ENCODE measurements around the gene DCLK1. TPM values are rescaled to one million over a fixed set of nuclear protein-coding genes. Genes with fewer than 3 reads are reported as not detected.

The DCLK1 gene
- total RNA-seq, 1 experiment from 2014 or later, result 0.10 TPM

DNA sequence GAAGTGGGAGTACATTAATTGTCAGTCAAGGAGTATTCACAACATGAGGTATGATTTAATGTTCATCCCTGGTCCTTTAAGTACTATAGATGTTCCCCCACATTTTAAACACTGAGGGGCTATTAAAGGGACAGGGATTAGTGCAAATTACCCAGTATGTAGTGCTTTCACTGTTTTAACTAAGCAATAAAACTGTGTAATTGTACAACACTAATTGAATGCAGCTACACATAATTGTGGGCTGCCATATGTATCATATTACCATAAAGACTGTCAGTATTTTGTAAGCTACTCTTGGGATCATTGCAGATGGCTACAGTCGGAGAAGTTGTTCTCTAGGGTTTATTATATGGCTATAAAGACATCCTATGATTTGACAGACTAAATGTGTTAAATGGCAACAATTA is 316.6 kb downstream of the DCLK1 start:
- POLR2A ChIA-PET, result no interaction called here
- RAD21 ChIA-PET (ENCODE audit: low non-redundant PET in 1 of 2, low total read pairs in 2 of 2, uncharacterized antibody in 2 of 2, unreplicated experiment in 2 of 2), result no interaction called here
- Histone ChIP-seq H3K27me3 (ENCODE audit: insufficient read depth, low read length) (peaks cover 32% of the 10 kb centered on the region), H3K9me2 (ENCODE audit: insufficient read depth) (no peaks in the 10 kb centered on the region), H3K4me2 (ENCODE audit: low read length) (no peak overlapping the region), H3K27ac (ENCODE audit: low read depth, low read length) (no peak overlapping the region), H3K4me1 (ENCODE audit: control insufficient read depth in 1 of 2, insufficient read depth in 2 of 2, low read length in 2 of 2) (no peaks in the 10 kb centered on the region), H2AFZ (ENCODE audit: low read depth, low read length, poor library complexity, severe bottlenecking) (no peak overlapping the region), H3K9me3 (ENCODE audit: control insufficient read depth in 1 of 2, insufficient read depth in 1 of 2, low read depth in 1 of 2, low read length in 2 of 2) (no peaks in the 10 kb centered on the region), H3K79me2 (ENCODE audit: insufficient read depth, low read length) (no peaks in the 10 kb centered on the region), H3K4me3 (replicated peaks in 1 of 2; ENCODE audit: low read depth in 1 of 2, low read length in 2 of 2) (no peak overlapping the region), H3K9ac (ENCODE audit: low read length) (no peak overlapping the region), H3K36me3 (ENCODE audit: control insufficient read depth in 1 of 2, insufficient read depth in 2 of 2, low read length in 2 of 2) (no peaks in the 10 kb centered on the region), H4K20me1 (ENCODE audit: insufficient read depth) (no peaks in the 10 kb centered on the region)
- TF ChIP-seq TCF7L2 (IDR thresholded peaks at IDR 0.05; ENCODE audit: borderline replicate concordance, extremely low read depth, insufficient read depth, insufficient read length) (no peak), CBX3 (IDR thresholded peaks at IDR 0.05; ENCODE audit: low read depth) (no peak), ZNF274 (IDR thresholded peaks at IDR 0.05; ENCODE audit: low read depth, low read length) (no peak), POLR2AphosphoS5 (IDR thresholded peaks at IDR 0.05; ENCODE audit: low read depth, low read length) (no peak), CEBPB (IDR thresholded peaks at IDR 0.05; ENCODE audit: low read depth) (no peak), EZH2 (IDR thresholded peaks at IDR 0.05) (no peak), ELF1 (IDR thresholded peaks at IDR 0.05; ENCODE audit: borderline replicate concordance, low read depth) (no peak), POLR2A (IDR thresholded peaks at IDR 0.05; ENCODE audit: borderline replicate concordance, extremely low read depth, insufficient read depth, insufficient read length) (no peak), EGR1 (IDR thresholded peaks at IDR 0.05; ENCODE audit: low read depth) (no peak), EZH2phosphoT487 (IDR thresholded peaks at IDR 0.05; ENCODE audit: borderline replicate concordance) (no peak), SIN3A (IDR thresholded peaks at IDR 0.05; ENCODE audit: low read depth) (no peak), SP1 (IDR thresholded peaks at IDR 0.05; ENCODE audit: low read depth) (no peak), FOSL1 (IDR thresholded peaks at IDR 0.05; ENCODE audit: low read depth) (no peak), JUND (IDR thresholded peaks at IDR 0.05) (no peak), ZFX (IDR thresholded peaks at IDR 0.05) (no peak)
- TF ChIP-seq, protein P1, sequence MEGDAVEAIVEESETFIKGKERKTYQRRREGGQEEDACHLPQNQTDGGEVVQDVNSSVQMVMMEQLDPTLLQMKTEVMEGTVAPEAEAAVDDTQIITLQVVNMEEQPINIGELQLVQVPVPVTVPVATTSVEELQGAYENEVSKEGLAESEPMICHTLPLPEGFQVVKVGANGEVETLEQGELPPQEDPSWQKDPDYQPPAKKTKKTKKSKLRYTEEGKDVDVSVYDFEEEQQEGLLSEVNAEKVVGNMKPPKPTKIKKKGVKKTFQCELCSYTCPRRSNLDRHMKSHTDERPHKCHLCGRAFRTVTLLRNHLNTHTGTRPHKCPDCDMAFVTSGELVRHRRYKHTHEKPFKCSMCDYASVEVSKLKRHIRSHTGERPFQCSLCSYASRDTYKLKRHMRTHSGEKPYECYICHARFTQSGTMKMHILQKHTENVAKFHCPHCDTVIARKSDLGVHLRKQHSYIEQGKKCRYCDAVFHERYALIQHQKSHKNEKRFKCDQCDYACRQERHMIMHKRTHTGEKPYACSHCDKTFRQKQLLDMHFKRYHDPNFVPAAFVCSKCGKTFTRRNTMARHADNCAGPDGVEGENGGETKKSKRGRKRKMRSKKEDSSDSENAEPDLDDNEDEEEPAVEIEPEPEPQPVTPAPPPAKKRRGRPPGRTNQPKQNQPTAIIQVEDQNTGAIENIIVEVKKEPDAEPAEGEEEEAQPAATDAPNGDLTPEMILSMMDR (IDR thresholded peaks at IDR 0.05 in 2 of 3, conservative IDR thresholded peaks at IDR 0.05 in 1 of 3; ENCODE audit: borderline replicate concordance in 1 of 3, insufficient read depth in 1 of 3, low read depth in 2 of 3, low read length in 2 of 3), result no peak
- TF ChIP-seq, protein P2, sequence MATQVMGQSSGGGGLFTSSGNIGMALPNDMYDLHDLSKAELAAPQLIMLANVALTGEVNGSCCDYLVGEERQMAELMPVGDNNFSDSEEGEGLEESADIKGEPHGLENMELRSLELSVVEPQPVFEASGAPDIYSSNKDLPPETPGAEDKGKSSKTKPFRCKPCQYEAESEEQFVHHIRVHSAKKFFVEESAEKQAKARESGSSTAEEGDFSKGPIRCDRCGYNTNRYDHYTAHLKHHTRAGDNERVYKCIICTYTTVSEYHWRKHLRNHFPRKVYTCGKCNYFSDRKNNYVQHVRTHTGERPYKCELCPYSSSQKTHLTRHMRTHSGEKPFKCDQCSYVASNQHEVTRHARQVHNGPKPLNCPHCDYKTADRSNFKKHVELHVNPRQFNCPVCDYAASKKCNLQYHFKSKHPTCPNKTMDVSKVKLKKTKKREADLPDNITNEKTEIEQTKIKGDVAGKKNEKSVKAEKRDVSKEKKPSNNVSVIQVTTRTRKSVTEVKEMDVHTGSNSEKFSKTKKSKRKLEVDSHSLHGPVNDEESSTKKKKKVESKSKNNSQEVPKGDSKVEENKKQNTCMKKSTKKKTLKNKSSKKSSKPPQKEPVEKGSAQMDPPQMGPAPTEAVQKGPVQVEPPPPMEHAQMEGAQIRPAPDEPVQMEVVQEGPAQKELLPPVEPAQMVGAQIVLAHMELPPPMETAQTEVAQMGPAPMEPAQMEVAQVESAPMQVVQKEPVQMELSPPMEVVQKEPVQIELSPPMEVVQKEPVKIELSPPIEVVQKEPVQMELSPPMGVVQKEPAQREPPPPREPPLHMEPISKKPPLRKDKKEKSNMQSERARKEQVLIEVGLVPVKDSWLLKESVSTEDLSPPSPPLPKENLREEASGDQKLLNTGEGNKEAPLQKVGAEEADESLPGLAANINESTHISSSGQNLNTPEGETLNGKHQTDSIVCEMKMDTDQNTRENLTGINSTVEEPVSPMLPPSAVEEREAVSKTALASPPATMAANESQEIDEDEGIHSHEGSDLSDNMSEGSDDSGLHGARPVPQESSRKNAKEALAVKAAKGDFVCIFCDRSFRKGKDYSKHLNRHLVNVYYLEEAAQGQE (IDR thresholded peaks at IDR 0.05; ENCODE audit: low read depth), result no peak
- TF ChIP-seq, protein P3, sequence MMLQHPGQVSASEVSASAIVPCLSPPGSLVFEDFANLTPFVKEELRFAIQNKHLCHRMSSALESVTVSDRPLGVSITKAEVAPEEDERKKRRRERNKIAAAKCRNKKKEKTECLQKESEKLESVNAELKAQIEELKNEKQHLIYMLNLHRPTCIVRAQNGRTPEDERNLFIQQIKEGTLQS (IDR thresholded peaks at IDR 0.05), result no peak
- intact Hi-C loops (cut with micrococcal nuclease), result no loop called here
- BruUV-seq (replicated peaks), result no TSS peak
- CTCF ChIA-PET, result interaction anchor here (1.0 to 1.4 kb wide), 2 partner anchors 13 to 25 kb away, joined by 3 read pairs; no protein-coding TSS in a partner anchor
- ATAC-seq (no peak), DNase-seq (ENCODE audit: low read depth, low spot score) (no peak)
